ENCODE data around the gene SGMS1. TPM values are rescaled to one million over a fixed set of nuclear protein-coding genes. Genes with fewer than 3 reads are reported as not detected.

Gene SGMS1
- polyA plus RNA-seq, 1 donor (not counting 4 experiments of a cell fraction or from before 2014, with no cell fraction given) = 18.3 TPM

DNA sequence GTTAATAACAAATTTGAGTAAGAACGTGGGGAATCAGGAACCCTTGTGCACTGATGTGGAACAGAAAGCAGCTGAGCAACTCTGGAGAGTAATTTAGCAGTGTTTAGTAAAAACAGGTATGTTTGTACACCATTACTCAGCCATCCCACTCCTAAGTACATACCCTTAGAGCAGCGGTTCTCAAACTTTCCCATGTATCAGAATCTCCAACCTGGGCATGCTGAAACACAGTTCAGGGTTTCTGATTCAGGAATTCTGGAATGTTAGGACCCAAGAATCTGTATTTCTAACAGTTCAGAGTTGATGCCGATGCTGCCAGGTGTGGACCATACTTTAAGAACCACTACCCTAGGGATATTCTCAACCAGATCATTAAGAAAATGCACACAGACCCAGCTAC is 5.1 kb downstream of the SGMS1 start:
- peaks cover 4% of the 10 kb centered on the region for H3K9me1 ChIP-seq (ENCODE audit: control insufficient read depth, extremely low read depth, insufficient read depth, low read length)
- no peaks in the 10 kb centered on the region for H3K9me3 ChIP-seq (ENCODE audit: control insufficient read depth, low read depth, low read length)
- H3K4me3 ChIP-seq (ENCODE audit: control insufficient read depth in 2 of 3, extremely low read depth in 1 of 3, insufficient read depth in 2 of 3, low read depth in 1 of 3, low read length in 3 of 3) = peak overlapping the region in 1 of 3 experiments; percentile 42
- H4K20me1 ChIP-seq (ENCODE audit: control insufficient read depth, extremely low read depth, insufficient read depth, low read length) = peaks cover 3% of the 10 kb centered on the region
- peak overlapping the region; percentile 22 for H3K9ac ChIP-seq (ENCODE audit: control insufficient read depth, extremely low read depth, insufficient read depth, low read length)
- peaks cover 44% of the 10 kb centered on the region for H3K4me1 ChIP-seq (ENCODE audit: control insufficient read depth, extremely low read depth, insufficient read depth, low read length)
- dilution Hi-C loops (cut with MboI; ENCODE audit: extremely low pct_ligation_motif_present, low sequenced_read_pairs) = no loop called here
- H3K4me2 ChIP-seq (ENCODE audit: control insufficient read depth, extremely low read depth, insufficient read depth, low read depth, low read length) = peak overlapping the region; percentile 67
- H3K27me3 ChIP-seq (ENCODE audit: control insufficient read depth, extremely low read depth, insufficient read depth, low read length) = no peaks in the 10 kb centered on the region
- H3K36me3 ChIP-seq (ENCODE audit: control insufficient read depth in 2 of 2, extremely low read depth in 1 of 2, insufficient read depth in 2 of 2, low read length in 2 of 2) = no peaks in the 10 kb centered on the region
- DNase-seq (ENCODE audit: low read depth, low spot score) = no peak
- peak overlapping the region; percentile 47 for H3K27ac ChIP-seq (ENCODE audit: control insufficient read depth, insufficient read depth, low read length)
- FAIRE-seq = peak; percentile 91
- TF ChIP-seq, protein P1, sequence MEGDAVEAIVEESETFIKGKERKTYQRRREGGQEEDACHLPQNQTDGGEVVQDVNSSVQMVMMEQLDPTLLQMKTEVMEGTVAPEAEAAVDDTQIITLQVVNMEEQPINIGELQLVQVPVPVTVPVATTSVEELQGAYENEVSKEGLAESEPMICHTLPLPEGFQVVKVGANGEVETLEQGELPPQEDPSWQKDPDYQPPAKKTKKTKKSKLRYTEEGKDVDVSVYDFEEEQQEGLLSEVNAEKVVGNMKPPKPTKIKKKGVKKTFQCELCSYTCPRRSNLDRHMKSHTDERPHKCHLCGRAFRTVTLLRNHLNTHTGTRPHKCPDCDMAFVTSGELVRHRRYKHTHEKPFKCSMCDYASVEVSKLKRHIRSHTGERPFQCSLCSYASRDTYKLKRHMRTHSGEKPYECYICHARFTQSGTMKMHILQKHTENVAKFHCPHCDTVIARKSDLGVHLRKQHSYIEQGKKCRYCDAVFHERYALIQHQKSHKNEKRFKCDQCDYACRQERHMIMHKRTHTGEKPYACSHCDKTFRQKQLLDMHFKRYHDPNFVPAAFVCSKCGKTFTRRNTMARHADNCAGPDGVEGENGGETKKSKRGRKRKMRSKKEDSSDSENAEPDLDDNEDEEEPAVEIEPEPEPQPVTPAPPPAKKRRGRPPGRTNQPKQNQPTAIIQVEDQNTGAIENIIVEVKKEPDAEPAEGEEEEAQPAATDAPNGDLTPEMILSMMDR (optimal IDR thresholded peaks at IDR 0.05 in 1 of 3, IDR thresholded peaks at IDR 0.05 in 1 of 3, conservative IDR thresholded peaks at IDR 0.05 in 1 of 3; ENCODE audit: extremely low read depth in 1 of 3, insufficient read depth in 2 of 3, low read length in 3 of 3) = no peak
- no peak for TF ChIP-seq EZH2 (IDR thresholded peaks at IDR 0.05; ENCODE audit: low read length)
- peaks cover 42% of the 10 kb centered on the region for H3K79me2 ChIP-seq (ENCODE audit: control insufficient read depth, insufficient read depth, low read length)
- H2AFZ ChIP-seq (ENCODE audit: control insufficient read depth, low read length) = peak overlapping the region; percentile 19

DNA sequence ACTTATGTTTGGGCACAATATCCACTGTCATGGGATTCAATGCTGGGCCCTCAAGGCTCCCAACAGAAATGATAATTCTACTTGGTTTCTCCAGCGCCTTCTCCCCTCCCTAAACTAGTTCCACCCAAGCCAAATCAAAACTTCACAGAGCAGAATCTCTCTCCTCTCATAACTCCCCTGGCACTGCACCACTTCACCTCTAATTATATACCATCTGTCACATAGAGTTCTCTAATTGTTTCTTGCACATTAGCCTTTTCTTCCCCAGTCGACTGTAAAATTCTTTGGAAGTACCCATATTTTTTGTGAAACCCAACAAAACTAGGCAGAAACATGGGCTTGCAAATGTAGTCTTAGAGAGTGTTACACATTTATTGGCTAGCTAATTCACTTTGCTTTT is 8.1 kb downstream of the SGMS1 start:
- Histone ChIP-seq H3K79me2 (ENCODE audit: control insufficient read depth, insufficient read depth, low read length) (peaks cover 39% of the 10 kb centered on the region), H3K36me3 (ENCODE audit: control insufficient read depth in 2 of 2, extremely low read depth in 1 of 2, insufficient read depth in 2 of 2, low read length in 2 of 2) (no peaks in the 10 kb centered on the region), H3K4me2 (ENCODE audit: control insufficient read depth, extremely low read depth, insufficient read depth, low read depth, low read length) (no peak overlapping the region), H3K4me1 (ENCODE audit: control insufficient read depth, extremely low read depth, insufficient read depth, low read length) (peaks cover 24% of the 10 kb centered on the region), H3K27ac (ENCODE audit: control insufficient read depth, insufficient read depth, low read length) (no peak overlapping the region), H3K9me3 (ENCODE audit: control insufficient read depth, low read depth, low read length) (no peaks in the 10 kb centered on the region), H3K4me3 (ENCODE audit: control insufficient read depth in 2 of 3, extremely low read depth in 1 of 3, insufficient read depth in 2 of 3, low read depth in 1 of 3, low read length in 3 of 3) (no peak overlapping the region), H3K27me3 (ENCODE audit: control insufficient read depth, extremely low read depth, insufficient read depth, low read length) (no peaks in the 10 kb centered on the region), H3K9ac (ENCODE audit: control insufficient read depth, extremely low read depth, insufficient read depth, low read length) (no peak overlapping the region), H2AFZ (ENCODE audit: control insufficient read depth, low read length) (no peak overlapping the region), H3K9me1 (ENCODE audit: control insufficient read depth, extremely low read depth, insufficient read depth, low read length) (peaks cover 4% of the 10 kb centered on the region), H4K20me1 (ENCODE audit: control insufficient read depth, extremely low read depth, insufficient read depth, low read length) (no peaks in the 10 kb centered on the region)
- DNase-seq (ENCODE audit: low read depth, low spot score) (no peak), FAIRE-seq (no peak)
- dilution Hi-C loops (cut with MboI; ENCODE audit: extremely low pct_ligation_motif_present, low sequenced_read_pairs) = no loop called here
- TF ChIP-seq, protein P1 (optimal IDR thresholded peaks at IDR 0.05 in 1 of 3, IDR thresholded peaks at IDR 0.05 in 1 of 3, conservative IDR thresholded peaks at IDR 0.05 in 1 of 3; ENCODE audit: extremely low read depth in 1 of 3, insufficient read depth in 2 of 3, low read length in 3 of 3) = no peak
- no peak for TF ChIP-seq EZH2 (IDR thresholded peaks at IDR 0.05; ENCODE audit: low read length)
